ENCODE data around the gene NAV2.
"Not testable (repeated sequence)": the region's sequence is repeated elsewhere in the genome, so short reads cannot be mapped to it uniquely, and the experiment has no call there.

Gene NAV2

GRCh38 chr11:19873730-19874129, 161.1 kb downstream of the NAV2 start:
- no peak for DNase-seq

- no peak for DNase-seq
These were observed 161.6 kb downstream of the NAV2 start for GRCh38 chr11:19874266-19874665.

GRCh38 chr11:19876750-19877149, 164.1 kb downstream of the NAV2 start:
- DNase-seq, result no peak

DNA sequence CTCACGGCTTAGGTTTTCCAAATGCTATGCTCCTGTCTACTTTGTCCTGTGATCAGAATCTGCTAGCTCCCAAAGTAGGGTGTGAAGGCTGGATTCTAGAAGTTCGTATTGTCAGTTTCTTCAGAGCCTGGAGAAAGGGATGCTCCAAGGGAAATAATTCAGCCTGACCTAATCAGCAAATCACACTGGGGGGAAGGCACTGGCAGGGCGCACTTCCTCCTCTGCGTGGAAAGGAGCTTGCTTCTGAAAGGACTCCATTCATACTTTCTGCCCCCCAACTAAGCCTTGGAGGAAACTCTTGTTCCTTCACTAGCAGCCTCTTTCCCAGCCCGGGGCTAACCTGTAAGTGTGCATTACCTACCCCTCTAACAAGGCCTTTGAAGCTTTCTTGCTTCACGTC, 165.9 kb downstream of the NAV2 start:
- no peak for DNase-seq

GRCh38 chr11:19879307-19880087, 166.9 kb downstream of the NAV2 start:
- DNase-seq, result peak; percentile 54

- DNase-seq, result peak; percentile 76
These were observed 167.4 kb downstream of the NAV2 start for GRCh38 chr11:19880088-19880345.

DNA sequence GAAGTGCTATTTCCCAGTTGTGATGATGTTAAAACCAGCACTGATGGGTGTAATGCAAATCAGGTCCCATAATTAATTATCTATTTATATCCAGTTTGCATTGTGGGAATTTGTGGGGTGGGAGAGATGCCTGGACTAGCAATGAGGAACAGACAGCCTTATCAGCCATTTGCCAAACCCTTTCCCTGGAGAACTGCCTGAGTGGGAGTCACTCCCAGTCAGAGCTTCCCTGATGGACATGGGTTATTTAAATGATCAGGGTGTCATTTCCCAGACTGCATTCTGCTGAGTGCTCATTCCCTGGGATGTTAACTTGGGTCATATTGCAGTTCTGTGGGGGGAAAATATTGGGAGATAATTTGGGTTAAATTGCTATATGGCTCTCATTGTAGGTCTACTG, 168.5 kb downstream of the NAV2 start:
- DNase-seq, result no peak

DNA sequence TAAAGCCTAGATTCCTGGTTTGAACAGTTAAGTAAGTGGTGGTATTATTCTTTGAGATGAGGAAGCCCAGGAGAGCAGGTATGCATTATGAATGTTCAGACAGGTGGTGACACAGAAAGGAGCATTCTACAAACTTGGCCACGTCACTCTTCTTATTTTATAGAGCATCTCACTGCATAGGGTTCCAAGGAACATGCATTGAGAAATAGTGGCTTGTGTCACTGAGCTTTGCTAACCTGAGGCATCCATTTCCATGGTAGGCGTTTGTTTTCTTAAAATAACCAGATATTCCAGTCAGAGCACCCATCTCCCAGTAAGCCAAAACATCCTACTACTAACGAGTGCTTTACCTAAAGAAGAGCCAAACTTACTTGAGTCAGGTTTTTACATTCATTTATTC, 169.7 kb downstream of the NAV2 start:
- DNase-seq, result no peak

- no peak for DNase-seq
These were observed 173.9 kb downstream of the NAV2 start for GRCh38 chr11:19886498-19886897.

GRCh38 chr11:19887842-19888241, 175.2 kb downstream of the NAV2 start:
- DNase-seq, result no peak

GRCh38 chr11:19889531-19889930, 176.9 kb downstream of the NAV2 start:
- no peak for DNase-seq

GRCh38 chr11:19890308-19890707, 177.7 kb downstream of the NAV2 start:
- no peak for DNase-seq

- DNase-seq, result no peak
These were observed 178.4 kb downstream of the NAV2 start for GRCh38 chr11:19891022-19891421.

- DNase-seq, result no peak
These were observed 179.8 kb downstream of the NAV2 start for GRCh38 chr11:19892387-19892786.

DNA sequence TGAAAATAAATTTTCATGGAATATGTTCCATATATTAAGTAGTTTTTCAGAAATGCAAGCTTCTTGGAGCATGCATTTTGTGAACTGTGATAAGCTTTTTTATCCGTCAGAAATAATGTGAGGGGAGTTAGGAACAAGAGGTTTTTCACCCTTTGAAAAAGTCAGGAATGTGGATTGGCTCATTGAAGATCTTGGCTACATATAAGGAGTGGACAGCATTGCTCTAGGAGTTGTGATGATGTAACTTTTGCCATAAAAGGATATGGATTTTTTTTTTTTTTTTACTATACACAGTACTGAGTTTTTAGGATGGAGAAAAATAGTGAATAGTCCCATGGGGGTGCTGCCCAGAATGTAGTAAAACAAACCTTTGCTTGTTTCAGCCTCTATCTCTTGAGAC, 180.2 kb downstream of the NAV2 start:
- no peak for DNase-seq

DNA sequence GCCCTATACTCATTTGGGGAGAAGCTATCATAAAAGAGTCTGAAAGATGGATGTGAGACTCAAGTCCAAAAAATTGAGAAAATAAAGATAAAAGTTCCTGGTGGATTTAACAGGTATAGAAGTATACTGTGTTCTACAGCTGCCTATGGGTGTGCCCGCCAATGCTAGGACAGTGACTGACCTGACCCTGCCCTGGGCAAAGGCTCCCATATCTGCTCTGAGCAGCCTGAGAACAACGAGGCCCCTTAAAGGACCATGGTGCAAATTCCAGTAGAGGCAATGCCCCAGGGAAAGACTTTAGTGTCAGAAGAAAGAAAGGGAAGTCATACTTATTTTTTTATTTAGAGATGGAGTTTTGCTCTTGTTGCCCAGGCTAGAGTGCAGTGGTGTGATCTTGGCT, 181.8 kb downstream of the NAV2 start:
- DNase-seq, result no peak

GRCh38 chr11:19895037-19895436, 182.4 kb downstream of the NAV2 start:
- DNase-seq, result not testable (repeated sequence)

DNA sequence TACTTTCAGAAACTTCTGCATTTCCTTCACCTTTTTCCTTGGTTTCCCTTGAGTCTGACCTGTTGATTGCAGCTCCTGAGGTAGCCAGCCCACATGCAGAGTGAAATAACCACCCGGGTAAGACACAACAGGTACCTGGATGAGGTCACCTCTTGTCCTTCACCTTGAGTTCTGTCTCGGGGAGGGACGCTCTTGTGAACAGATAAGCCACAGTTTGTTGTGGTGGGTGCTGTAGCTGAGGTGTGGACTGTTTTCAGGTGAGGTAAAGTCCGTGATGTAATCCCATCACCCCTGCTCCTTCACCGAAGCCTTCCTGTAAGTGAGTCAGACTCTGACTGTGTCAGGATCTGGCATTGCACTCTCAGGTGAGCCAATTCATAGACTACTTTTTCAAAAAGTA, 183.1 kb downstream of the NAV2 start:
- no peak for DNase-seq

- peak; percentile 69 for DNase-seq
These were observed 191.0 kb downstream of the NAV2 start for GRCh38 chr11:19903620-19904069.

- DNase-seq, result peak; percentile 31
These were observed 192.7 kb downstream of the NAV2 start for GRCh38 chr11:19905280-19905853.

DNA sequence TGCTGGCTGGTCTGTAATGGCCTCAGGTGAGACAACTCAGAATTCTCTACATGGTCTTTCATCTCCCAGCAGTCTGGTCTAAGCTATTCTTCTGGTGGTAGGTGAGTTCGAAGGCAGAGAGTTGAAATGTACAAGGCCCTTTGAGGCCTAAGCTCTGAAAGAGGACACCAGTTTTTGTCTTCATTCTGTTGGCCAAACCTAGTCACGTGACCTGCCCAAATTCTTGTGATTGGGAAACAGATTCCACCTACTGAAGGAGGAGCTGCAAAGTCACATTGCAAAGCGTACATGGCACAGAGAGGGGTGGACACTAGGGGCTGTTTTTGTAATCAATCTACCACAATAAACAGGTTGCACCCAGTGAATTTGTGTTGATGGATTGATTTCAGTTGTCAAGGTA, 193.5 kb downstream of the NAV2 start:
- DNase-seq, result no peak

- no peak for DNase-seq
These were observed 194.5 kb downstream of the NAV2 start for GRCh38 chr11:19907008-19907579.

GRCh38 chr11:19907839-19908238, 195.2 kb downstream of the NAV2 start:
- DNase-seq, result no peak

DNA sequence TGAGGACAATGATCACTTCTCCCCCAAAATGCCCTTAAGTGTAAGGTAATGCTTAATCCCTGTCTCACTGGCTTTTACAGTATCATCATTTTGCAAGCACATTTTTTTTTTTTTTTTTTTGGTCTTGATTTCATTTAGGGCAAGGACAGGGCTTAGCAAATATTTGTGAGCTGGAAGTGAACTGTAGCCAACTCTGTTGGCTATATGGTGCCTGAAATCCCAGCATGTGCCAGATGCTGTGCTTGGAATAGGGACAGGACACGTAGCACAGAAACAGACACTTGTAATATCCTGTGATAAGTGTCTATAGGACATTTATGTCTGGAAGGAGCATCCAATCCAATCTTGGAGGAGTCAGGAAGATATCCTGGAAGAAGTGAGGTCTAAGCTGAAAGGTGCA, 198.3 kb downstream of the NAV2 start:
- no peak for DNase-seq

Measured in NCI-H1105 (cell line).